Progenitor cell of endocrine pancreas (in vitro differentiated cells): ENCODE measurements around the gene TDP1. TPM values are rescaled to one million over a fixed set of nuclear protein-coding genes. Genes with fewer than 3 reads are reported as not detected.

Source experiments
- DNase-seq: peaks from one replicate; pipeline ENCODE4 v3.0.0; 2021; ENCODE audit warnings: low spot score; ENCODE audit not compliant: unreplicated experiment
- H3K27ac Mint-ChIP-seq: 2 replicates; pipeline ENCODE4 v1.8.0; 2021; ENCODE audit warnings: mild to moderate bottlenecking, moderate library complexity, mixed read lengths
- H3K27me3 Mint-ChIP-seq: 2 replicates; pipeline ENCODE4 v1.8.0; 2021; ENCODE audit warnings: mixed read lengths
- H3K36me3 Mint-ChIP-seq: 2 replicates; pipeline ENCODE4 v1.8.0; 2022; ENCODE audit warnings: mixed read lengths; ENCODE audit not compliant: insufficient read depth
- H3K4me1 Mint-ChIP-seq: 2 replicates; pipeline ENCODE4 v1.8.0; 2021; ENCODE audit warnings: low read depth, mixed read lengths
- H3K4me3 Mint-ChIP-seq: 2 replicates; pipeline ENCODE4 v1.8.0; 2021; ENCODE audit warnings: low read depth, mild to moderate bottlenecking, moderate library complexity, mixed read lengths
- H3K9me3 Mint-ChIP-seq: 2 replicates; pipeline ENCODE4 v1.8.0; 2021; ENCODE audit warnings: low read depth, mixed read lengths
- CTCF ChIP-seq: fragments of 200-600 bp; sonication (generic); IDR thresholded peaks from one replicate; pipeline ENCODE4 v1.5.0; 2021; ENCODE audit warnings: antibody characterized with exemption, mild to moderate bottlenecking; ENCODE audit not compliant: unreplicated experiment
- total RNA-seq: library from RNA; stranded (reverse); gene quantifications from 2 replicates; pipeline ENCODE4 v1.2.1, GENCODE V29; 2021

Gene TDP1
- total RNA-seq, 1 donor from 2014 or later: 45.9 TPM

DNA sequence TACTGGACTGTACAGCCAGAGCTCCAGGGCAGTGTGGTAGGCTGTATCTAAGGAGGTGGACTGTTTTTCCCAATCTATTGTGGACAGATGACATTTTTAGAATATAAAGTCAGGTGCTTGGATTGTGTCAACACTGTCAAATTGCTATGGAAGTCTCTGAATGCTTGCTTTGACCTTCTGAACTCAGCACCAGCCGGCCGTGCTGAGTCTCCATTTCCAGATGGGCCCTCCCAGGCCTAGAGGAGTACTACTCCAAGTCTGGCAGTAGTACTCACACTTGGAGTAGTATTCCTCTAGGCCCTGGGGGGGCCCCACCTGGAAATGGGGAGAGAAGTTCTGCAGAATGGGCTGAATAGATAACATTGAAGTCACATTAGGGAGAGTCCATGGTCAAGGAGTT is 89.9 kb downstream of the TDP1 start:
- Mint-ChIP-seq H3K36me3 (peaks cover 5% of the 10 kb centered on the region), H3K9me3 (no peaks in the 10 kb centered on the region), H3K27ac (no peak overlapping the region), H3K4me3 (no peak overlapping the region), H3K27me3 (no peaks in the 10 kb centered on the region), H3K4me1 (peaks cover 3% of the 10 kb centered on the region)
- TF ChIP-seq CTCF: no peak
- DNase-seq: no peak

GRCh38 chr14:90049390-90049789 is 93.7 kb downstream of the TDP1 start:
- peaks cover 3% of the 10 kb centered on the region for H3K4me1 Mint-ChIP-seq
- no peak overlapping the region for H3K27ac Mint-ChIP-seq
- no peak overlapping the region for H3K4me3 Mint-ChIP-seq
- H3K9me3 Mint-ChIP-seq: no peaks in the 10 kb centered on the region
- no peak for DNase-seq
- H3K27me3 Mint-ChIP-seq: peaks cover 13% of the 10 kb centered on the region
- TF ChIP-seq CTCF: no peak
- H3K36me3 Mint-ChIP-seq: peaks cover 1% of the 10 kb centered on the region

DNA sequence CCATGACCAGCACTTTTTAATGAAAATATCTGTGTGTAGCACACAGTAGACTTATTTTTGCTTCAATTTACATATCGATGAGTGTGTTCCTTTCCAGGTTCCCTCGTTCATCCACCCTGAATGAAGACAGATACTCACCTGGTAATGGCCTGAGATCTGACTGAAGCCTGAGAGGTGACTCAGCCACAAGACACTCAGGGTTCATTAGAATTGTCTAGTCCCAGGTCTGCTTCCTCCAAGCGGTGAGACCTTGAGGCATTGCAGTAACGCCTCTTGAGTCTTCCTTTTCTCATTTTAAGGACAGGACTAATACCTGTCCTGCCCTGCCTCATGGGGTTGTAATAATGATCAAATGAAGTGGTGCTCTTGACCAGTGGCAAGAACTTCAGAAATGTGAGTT is 94.5 kb downstream of the TDP1 start:
- H3K36me3 Mint-ChIP-seq: peaks cover 1% of the 10 kb centered on the region
- no peak overlapping the region for H3K27ac Mint-ChIP-seq
- H3K4me1 Mint-ChIP-seq: peaks cover 2% of the 10 kb centered on the region
- H3K27me3 Mint-ChIP-seq: peaks cover 13% of the 10 kb centered on the region
- H3K9me3 Mint-ChIP-seq: no peaks in the 10 kb centered on the region
- TF ChIP-seq CTCF: no peak
- no peak overlapping the region for H3K4me3 Mint-ChIP-seq
- no peak for DNase-seq

DNA sequence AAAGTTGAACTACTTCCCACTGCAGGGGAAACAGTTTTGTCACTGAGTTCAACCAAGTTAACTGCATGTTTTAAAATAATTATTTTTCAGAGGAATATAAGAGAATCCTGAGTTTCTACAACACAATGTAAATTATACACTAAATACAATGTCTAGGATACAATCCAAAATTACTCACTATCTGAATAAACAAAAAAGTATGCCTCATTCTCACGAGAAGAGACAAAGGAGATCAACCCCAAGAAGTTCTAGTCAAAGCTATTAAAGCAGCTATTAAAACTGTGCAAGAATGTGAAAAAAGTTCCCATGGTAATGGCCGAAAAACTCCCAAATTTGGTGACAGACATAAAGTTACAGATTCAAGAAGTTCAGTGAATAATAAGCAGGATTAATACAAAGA is 97.3 kb downstream of the TDP1 start:
- no peak for DNase-seq
- Mint-ChIP-seq H3K27ac (no peak overlapping the region), H3K4me1 (peaks cover 2% of the 10 kb centered on the region), H3K4me3 (no peak overlapping the region), H3K9me3 (no peaks in the 10 kb centered on the region), H3K27me3 (peaks cover 22% of the 10 kb centered on the region), H3K36me3 (no peaks in the 10 kb centered on the region)
- no peak for TF ChIP-seq CTCF

DNA sequence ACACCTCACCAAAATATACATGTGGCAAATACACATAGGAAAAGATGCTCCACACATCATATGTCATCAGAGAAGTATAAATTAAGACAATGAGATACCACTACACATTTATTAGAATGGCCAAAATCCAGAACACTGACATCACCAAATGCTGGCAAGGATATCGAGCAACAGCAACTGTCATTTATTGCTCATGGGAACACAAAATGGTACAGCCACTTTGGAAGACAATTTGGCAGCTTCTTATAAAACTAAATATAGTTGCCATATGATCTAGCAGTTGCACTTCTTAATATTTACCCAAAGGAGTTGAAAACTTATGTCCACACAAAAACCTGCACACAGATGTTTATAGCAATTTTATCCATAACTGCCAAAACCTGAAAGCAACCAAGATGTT is 99.1 kb downstream of the TDP1 start:
- no peaks in the 10 kb centered on the region for H3K9me3 Mint-ChIP-seq
- peaks cover 37% of the 10 kb centered on the region for H3K27me3 Mint-ChIP-seq
- no peaks in the 10 kb centered on the region for H3K36me3 Mint-ChIP-seq
- TF ChIP-seq CTCF: no peak
- no peak overlapping the region for H3K4me3 Mint-ChIP-seq
- H3K4me1 Mint-ChIP-seq: peaks cover 2% of the 10 kb centered on the region
- no peak overlapping the region for H3K27ac Mint-ChIP-seq
- DNase-seq: no peak
